Glutamatergic neuron (in vitro differentiated cells): ENCODE measurements around the gene WNT4. TPM values are rescaled to one million over a fixed set of nuclear protein-coding genes. Genes with fewer than 3 reads are reported as not detected.
"Not testable (repeated sequence)": the region's sequence is repeated elsewhere in the genome, so short reads cannot be mapped to it uniquely, and the experiment has no call there.

Source experiments
- DNase-seq: peaks from one replicate; pipeline ENCODE4 v3.0.0; 2022
- H3K27ac Mint-ChIP-seq: one replicate; pipeline ENCODE4 v1.8.0; 2020; ENCODE audit warnings: mild to moderate bottlenecking, mixed read lengths, inconsistent platforms; ENCODE audit not compliant: unreplicated experiment
- H3K27me3 Mint-ChIP-seq: one replicate; pipeline ENCODE4 v1.8.0; 2020; ENCODE audit warnings: mild to moderate bottlenecking, moderate library complexity, mixed read lengths, inconsistent platforms; ENCODE audit not compliant: unreplicated experiment
- H3K36me3 Mint-ChIP-seq: one replicate; pipeline ENCODE4 v1.8.0; 2020; ENCODE audit warnings: mild to moderate bottlenecking, mixed read lengths, inconsistent platforms; ENCODE audit not compliant: unreplicated experiment
- H3K4me1 Mint-ChIP-seq: one replicate; pipeline ENCODE4 v1.8.0; 2020; ENCODE audit warnings: mild to moderate bottlenecking, low read depth, mixed read lengths, inconsistent platforms; ENCODE audit not compliant: unreplicated experiment
- H3K4me3 Mint-ChIP-seq: one replicate; pipeline ENCODE4 v1.8.0; 2020; ENCODE audit warnings: mild to moderate bottlenecking, mixed read lengths, inconsistent platforms; ENCODE audit not compliant: unreplicated experiment
- H3K9me3 Mint-ChIP-seq: one replicate; pipeline ENCODE4 v1.8.0; 2020; ENCODE audit warnings: mild to moderate bottlenecking, moderate library complexity, mixed read lengths, inconsistent platforms; ENCODE audit not compliant: unreplicated experiment
- CTCF ChIP-seq: fragments of 200-600 bp; sonication (generic); IDR thresholded peaks from one replicate; pipeline ENCODE4 v1.5.0; 2021; ENCODE audit not compliant: partially characterized antibody, unreplicated experiment
- total RNA-seq: library from RNA; stranded (reverse); fragmentation: NEBNext Ultra II Directional; extraction: Animal tissue kit (Norgen Biotek cat#: 25700); gene quantifications from one replicate; pipeline ENCODE4 v1.2.1, GENCODE V29; 2021; ENCODE audit not compliant: unreplicated experiment

Gene WNT4
- total RNA-seq, 1 donor from 2014 or later = not detected

- TF ChIP-seq CTCF = no peak
- Mint-ChIP-seq H3K36me3 (no peaks in the 10 kb centered on the region), H3K4me1 (peaks cover 2% of the 10 kb centered on the region), H3K27me3 (peaks cover 2% of the 10 kb centered on the region), H3K9me3 (no peaks in the 10 kb centered on the region), H3K4me3 (no peak overlapping the region), H3K27ac (no peak overlapping the region)
- DNase-seq = no peak
These were observed 46.9 kb downstream of the WNT4 start for GRCh38 chr1:22096036-22096435.

- Mint-ChIP-seq H3K4me3 (no peak overlapping the region), H3K9me3 (no peaks in the 10 kb centered on the region), H3K36me3 (no peaks in the 10 kb centered on the region), H3K27ac (no peak overlapping the region), H3K4me1 (peaks cover 24% of the 10 kb centered on the region), H3K27me3 (no peaks in the 10 kb centered on the region)
- no peak for TF ChIP-seq CTCF
- no peak for DNase-seq
These were observed 49.4 kb downstream of the WNT4 start for GRCh38 chr1:22093513-22093912.

GRCh38 chr1:22092026-22092768 is 50.7 kb downstream of the WNT4 start:
- H3K27me3 Mint-ChIP-seq, H3K4me3 Mint-ChIP-seq, H3K36me3 Mint-ChIP-seq, H3K9me3 Mint-ChIP-seq, DNase-seq, H3K27ac Mint-ChIP-seq: not testable (repeated sequence)
- H3K4me1 Mint-ChIP-seq = peaks cover 26% of the 10 kb centered on the region

- Mint-ChIP-seq H3K9me3 (no peaks in the 10 kb centered on the region), H3K27ac (peak overlapping the region; percentile 40), H3K4me1 (peaks cover 26% of the 10 kb centered on the region), H3K36me3 (no peaks in the 10 kb centered on the region), H3K4me3 (no peak overlapping the region), H3K27me3 (no peaks in the 10 kb centered on the region)
- no peak for TF ChIP-seq CTCF
- DNase-seq = no peak
These were observed 52.0 kb downstream of the WNT4 start for GRCh38 chr1:22090867-22091266.

- DNase-seq = no peak
- no peak for TF ChIP-seq CTCF
- no peak overlapping the region for H3K27ac Mint-ChIP-seq
- no peaks in the 10 kb centered on the region for H3K27me3 Mint-ChIP-seq
- H3K36me3 Mint-ChIP-seq = no peaks in the 10 kb centered on the region
- peaks cover 26% of the 10 kb centered on the region for H3K4me1 Mint-ChIP-seq
- H3K9me3 Mint-ChIP-seq = no peaks in the 10 kb centered on the region
- H3K4me3 Mint-ChIP-seq = no peak overlapping the region
These were observed 53.1 kb downstream of the WNT4 start for GRCh38 chr1:22089787-22090186.
